RWPE1 (cell line): Measurements from ENCODE around the gene NKX2-3.

Experiments used
- CTCF ChIA-PET: fragments of 350-600 bp; sonication (Branson Sonifier 250); formaldehyde crosslinking; extraction: SDS; loops from one replicate; lab custom pipeline; 2021; lab: Yijun Ruan, JAX
- POLR2A ChIA-PET: fragments of 400-600 bp; formaldehyde crosslinking; extraction: SDS; loops from one replicate; lab custom pipeline; 2020; ENCODE audit warnings: antibody characterized with exemption; ENCODE audit not compliant: low non-redundant PET; lab: Yijun Ruan, JAX
- DNase-seq: peaks from one replicate; pipeline ENCODE4 v3.0.0; 2012; ENCODE audit warnings: low spot score
- H3K27ac ChIP-seq: fragments of 450-650 bp; 2 replicates; pipeline ENCODE4 v1.5.1; 2017
- TF ChIP-seq, protein P1 (sequence below): fragments of 450-650 bp; conservative IDR thresholded peaks from 2 replicates; pipeline ENCODE4 v1.5.1; 2017; ENCODE audit warnings: low read depth, mild to moderate bottlenecking

NKX2-3 gene

DNA sequence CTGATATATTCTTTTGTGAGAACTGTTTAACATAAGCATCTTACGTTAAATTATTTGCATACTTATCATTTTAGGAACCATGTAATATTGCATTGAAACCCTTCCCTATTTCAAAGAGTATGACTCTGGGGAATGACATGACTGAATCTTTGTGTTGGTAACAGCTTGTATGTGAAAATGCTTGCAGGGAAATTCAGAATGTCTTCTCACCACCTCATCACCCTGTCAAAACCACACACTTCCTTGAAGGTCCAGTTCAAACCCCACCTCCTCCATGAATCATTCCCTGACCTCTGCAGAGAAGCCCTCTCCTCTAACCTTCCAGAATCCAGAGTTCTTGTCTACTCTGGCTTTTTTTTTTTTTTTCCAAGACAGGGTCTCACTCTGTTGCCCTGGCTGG, 26.3 kb upstream of the NKX2-3 start:
- CTCF ChIA-PET = interaction anchor here (1.0 kb wide), 2 partner anchors 20 to 114 kb away, joined by 3 read pairs; no protein-coding TSS in a partner anchor
- TF ChIP-seq, protein P1, sequence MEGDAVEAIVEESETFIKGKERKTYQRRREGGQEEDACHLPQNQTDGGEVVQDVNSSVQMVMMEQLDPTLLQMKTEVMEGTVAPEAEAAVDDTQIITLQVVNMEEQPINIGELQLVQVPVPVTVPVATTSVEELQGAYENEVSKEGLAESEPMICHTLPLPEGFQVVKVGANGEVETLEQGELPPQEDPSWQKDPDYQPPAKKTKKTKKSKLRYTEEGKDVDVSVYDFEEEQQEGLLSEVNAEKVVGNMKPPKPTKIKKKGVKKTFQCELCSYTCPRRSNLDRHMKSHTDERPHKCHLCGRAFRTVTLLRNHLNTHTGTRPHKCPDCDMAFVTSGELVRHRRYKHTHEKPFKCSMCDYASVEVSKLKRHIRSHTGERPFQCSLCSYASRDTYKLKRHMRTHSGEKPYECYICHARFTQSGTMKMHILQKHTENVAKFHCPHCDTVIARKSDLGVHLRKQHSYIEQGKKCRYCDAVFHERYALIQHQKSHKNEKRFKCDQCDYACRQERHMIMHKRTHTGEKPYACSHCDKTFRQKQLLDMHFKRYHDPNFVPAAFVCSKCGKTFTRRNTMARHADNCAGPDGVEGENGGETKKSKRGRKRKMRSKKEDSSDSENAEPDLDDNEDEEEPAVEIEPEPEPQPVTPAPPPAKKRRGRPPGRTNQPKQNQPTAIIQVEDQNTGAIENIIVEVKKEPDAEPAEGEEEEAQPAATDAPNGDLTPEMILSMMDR = no peak
- H3K27ac ChIP-seq = no peak overlapping the region
- POLR2A ChIA-PET = no interaction called here
- no peak for DNase-seq

DNA sequence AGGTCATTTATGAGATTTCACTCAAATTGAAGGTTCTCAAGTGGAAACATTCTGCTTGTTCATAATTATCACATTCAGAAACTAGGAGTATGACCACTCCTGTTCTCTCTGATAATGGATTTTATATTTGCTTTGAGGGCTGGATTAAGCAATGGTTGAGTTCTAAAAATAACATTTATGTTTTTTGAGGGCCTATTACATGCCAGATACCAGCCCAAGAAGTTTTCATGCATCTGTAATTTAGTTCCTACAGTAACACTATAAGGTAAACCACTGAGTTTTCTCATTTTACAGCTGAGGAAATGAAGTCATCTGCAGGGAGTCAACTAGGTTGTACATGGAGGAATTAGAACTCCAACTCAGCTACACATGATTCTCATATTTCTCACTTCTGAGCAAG, 25.5 kb upstream of the NKX2-3 start:
- no peak overlapping the region for H3K27ac ChIP-seq
- TF ChIP-seq, protein P1 = no peak
- no peak for DNase-seq
- ChIA-PET CTCF (no interaction called here), POLR2A (no interaction called here)

DNA sequence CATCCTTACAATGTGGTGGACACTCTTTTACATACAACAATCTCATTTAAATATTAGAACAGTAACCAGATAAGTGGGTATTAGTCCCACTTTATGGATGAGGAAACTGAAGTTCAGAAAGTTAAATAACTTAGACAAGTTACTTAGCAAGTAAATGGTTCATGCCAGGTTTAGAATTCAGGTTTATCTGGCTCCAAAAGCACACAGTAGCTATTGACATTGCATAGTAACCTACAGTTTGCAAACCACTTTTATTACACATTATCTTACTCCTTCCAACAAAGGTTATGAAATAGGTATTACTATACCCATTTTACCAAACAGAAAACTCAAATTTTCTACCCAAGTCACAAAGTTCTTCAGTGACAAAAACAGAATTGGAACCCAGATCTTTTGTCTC, 19.7 kb upstream of the NKX2-3 start:
- ChIA-PET POLR2A (no interaction called here), CTCF (interaction anchor here (0.6 kb wide), 3 partner anchors 452 to 1231 kb away, joined by 3 to 4 read pairs (median 3); no protein-coding TSS in a partner anchor)
- TF ChIP-seq, protein P1 = no peak
- H3K27ac ChIP-seq = no peak overlapping the region
- DNase-seq = no peak

DNA sequence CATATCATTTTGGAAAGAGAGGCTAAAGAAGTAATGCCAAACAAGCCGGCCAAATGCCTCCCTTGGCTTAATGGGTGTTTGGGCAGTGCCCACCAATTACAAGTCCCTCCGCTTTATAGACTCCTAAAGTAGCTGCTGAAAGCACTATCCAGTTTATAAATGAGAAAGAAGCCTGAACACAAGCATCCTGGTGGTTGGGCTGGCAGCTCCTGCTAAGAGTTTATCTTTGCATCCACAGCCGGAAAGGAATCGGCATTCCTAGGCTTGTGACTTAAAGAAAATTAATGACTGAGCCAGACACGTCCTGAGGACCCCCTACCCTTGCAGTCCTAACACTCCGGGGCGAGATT, 13.1 kb upstream of the NKX2-3 start:
- no peak for DNase-seq
- TF ChIP-seq, protein P1 = no peak
- ChIA-PET CTCF (no interaction called here), POLR2A (no interaction called here)
- H3K27ac ChIP-seq = no peak overlapping the region

DNA sequence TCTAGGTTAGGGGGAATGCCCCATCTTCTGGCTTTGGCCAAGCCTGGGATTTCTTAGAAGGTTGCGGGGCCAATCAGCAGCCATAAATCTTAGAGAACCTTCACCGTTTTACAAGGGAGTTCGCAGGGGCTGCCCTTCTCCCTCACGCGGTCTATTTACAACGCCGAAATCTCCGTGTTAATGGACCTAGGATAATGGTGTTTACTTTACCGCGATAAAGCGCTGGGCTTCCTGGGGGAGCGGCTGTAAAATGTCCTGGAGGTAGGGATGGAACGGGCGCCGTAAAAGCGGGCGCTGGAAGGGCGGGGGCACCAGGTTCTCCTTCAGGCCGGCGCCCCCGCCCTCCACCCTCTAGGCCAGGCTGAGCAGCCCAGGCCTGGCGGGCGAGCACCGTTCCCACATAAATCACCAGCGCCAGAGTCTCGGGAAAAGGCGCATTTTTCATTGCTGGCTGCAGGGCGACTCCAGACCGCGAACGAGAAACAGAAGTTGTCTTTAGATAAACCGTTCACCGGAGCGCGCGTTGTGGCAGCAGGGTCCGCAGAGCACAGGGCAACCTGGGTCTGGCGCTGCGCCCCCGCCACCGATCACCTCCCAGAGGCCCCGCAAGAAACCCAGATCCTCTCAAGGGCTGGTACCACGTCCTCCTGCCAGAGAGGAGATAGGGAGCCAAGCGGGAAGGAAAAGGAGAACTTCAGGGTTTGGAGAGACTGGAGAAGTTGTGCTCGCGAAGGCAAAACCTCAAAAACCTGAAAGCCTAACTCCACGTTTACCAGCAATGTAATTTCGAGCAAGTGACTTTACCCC, 12.5 kb upstream of the NKX2-3 start:
- H3K27ac ChIP-seq = no peak overlapping the region
- POLR2A ChIA-PET = no interaction called here
- TF ChIP-seq, protein P1 = no peak
- DNase-seq = no peak
- CTCF ChIA-PET = interaction anchor here (1.0 kb wide), 1 partner anchor 15 kb away, joined by 3 read pairs; no protein-coding TSS in a partner anchor

DNA sequence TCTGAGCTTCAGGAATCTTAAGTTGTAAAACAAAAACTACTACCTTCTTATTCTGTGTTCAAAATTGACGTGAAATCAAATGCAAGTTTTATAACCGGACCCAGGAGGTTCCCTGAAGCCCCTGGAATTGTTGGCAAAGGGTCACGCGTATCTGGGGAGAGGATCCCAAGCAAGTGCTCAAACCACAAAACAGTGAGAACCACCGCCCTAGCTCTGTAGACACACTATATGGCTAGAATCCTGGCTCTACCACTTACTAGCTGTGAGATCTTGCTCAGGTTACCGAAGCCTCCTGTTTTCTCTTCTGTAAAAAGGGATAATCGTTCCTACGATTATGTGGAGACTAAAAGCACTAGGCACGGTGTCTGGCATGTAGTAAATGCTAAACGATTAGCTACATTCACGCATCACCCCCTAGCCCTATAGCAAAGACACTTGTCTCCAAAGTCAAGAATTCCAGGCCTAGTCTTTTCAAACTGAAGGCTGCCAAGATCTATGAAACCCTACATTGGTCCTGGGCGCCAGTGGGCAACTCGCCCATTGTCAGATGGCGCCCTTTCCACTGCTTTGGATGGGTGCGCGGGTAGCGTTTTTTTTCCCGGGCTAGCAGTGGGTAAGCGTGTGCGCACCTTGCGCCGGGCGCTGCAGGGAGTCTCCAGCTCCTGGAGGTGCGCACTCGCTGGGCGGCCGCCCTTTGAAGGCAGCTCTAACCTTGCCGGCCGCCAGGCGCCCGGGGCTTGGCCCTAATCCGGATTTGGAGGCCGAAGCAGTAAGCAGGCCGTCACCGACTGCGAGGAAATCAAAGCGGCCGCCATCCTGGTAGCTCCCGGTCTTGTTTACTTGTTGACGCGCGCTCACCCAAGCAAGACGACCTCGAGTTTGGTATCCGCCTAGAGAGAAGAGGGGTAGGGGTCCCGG, 11.6 kb upstream of the NKX2-3 start:
- no peak for DNase-seq
- CTCF ChIA-PET = interaction anchor here (0.7 to 1.0 kb wide), 2 partner anchors 14 to 60 kb away, joined by 3 read pairs; no protein-coding TSS in a partner anchor

More for the DNA sequence above, 11.6 kb upstream of the NKX2-3 start:
- H3K27ac ChIP-seq = no peak overlapping the region
- POLR2A ChIA-PET = no interaction called here
- TF ChIP-seq, protein P1 = no peak
